MM.1S (cell line): ENCODE results near the gene DBNDD1.

Source experiments
- DNase-seq: peaks from one replicate; pipeline ENCODE4 v3.0.0-alpha.2; 2015
- H2AFZ ChIP-seq: fragments of 300-600 bp; sonication (generic); 2 replicates; pipeline ENCODE4 v1.6.0; 2016; ENCODE audit warnings: antibody characterized with exemption, low read length
- H3F3A ChIP-seq: fragments of 300-600 bp; sonication (generic); 2 replicates; pipeline ENCODE4 v1.6.1; 2016; ENCODE audit warnings: mild to moderate bottlenecking, antibody characterized with exemption, low read length, moderate library complexity, mixed read lengths; ENCODE audit not compliant: insufficient read depth
- H3K27ac ChIP-seq: fragments of 300-600 bp; sonication (generic); 2 replicates; pipeline ENCODE4 v1.5.1; 2016; ENCODE audit warnings: mild to moderate bottlenecking, low read length
- H3K27me3 ChIP-seq: fragments of 300-600 bp; sonication (generic); replicated peaks from 2 replicates; pipeline ENCODE4 v1.6.0; 2016; ENCODE audit warnings: low read length; ENCODE audit not compliant: insufficient read depth
- H3K36me3 ChIP-seq: fragments of 300-600 bp; sonication (generic); replicated peaks from 2 replicates; pipeline ENCODE4 v1.6.1; 2016; ENCODE audit warnings: mild to moderate bottlenecking, low read length, mixed read lengths; ENCODE audit not compliant: insufficient read depth
- H3K4me1 ChIP-seq: fragments of 300-600 bp; sonication (generic); 2 replicates; pipeline ENCODE4 v1.6.1; 2016; ENCODE audit warnings: low read length, mixed read lengths
- H3K4me2 ChIP-seq: fragments of 300-600 bp; sonication (generic); 2 replicates; pipeline ENCODE4 v1.6.0; 2016; ENCODE audit warnings: low read depth, low read length
- H3K4me3 ChIP-seq: fragments of 300-600 bp; sonication (generic); 2 replicates; pipeline ENCODE4 v1.5.1; 2016; ENCODE audit warnings: low read length, mixed read lengths
- H3K79me2 ChIP-seq: fragments of 300-600 bp; sonication (generic); 2 replicates; pipeline ENCODE4 v1.6.1; 2016; ENCODE audit warnings: mixed run types, low read length, mixed read lengths
- H3K9ac ChIP-seq: fragments of 300-600 bp; sonication (generic); 2 replicates; pipeline ENCODE4 v1.6.1; 2016; ENCODE audit warnings: low read length, mixed read lengths
- H3K9me2 ChIP-seq: fragments of 300-600 bp; sonication (generic); replicated peaks from 2 replicates; pipeline ENCODE4 v1.6.1; 2016; ENCODE audit warnings: mild to moderate bottlenecking, low read length, mixed read lengths; ENCODE audit not compliant: insufficient read depth
- H3K9me3 ChIP-seq: fragments of 300-600 bp; sonication (generic); replicated peaks from 2 replicates; pipeline ENCODE4 v1.6.1; 2016; ENCODE audit warnings: mild to moderate bottlenecking, low read length, mixed read lengths; ENCODE audit not compliant: insufficient read depth
- H4K20me1 ChIP-seq: fragments of 300-600 bp; sonication (generic); 2 replicates; pipeline ENCODE4 v1.6.1; 2016; ENCODE audit warnings: mild to moderate bottlenecking, low read length, moderate library complexity, mixed read lengths; ENCODE audit not compliant: insufficient read depth
- CTCF ChIP-seq: fragments of 300-600 bp; sonication (generic); IDR thresholded peaks from 2 replicates; pipeline ENCODE4 v1.5.1; 2016; ENCODE audit warnings: antibody characterized with exemption, low read length, mixed read lengths
- EZH2 ChIP-seq: fragments of 300-600 bp; sonication (generic); optimal IDR thresholded peaks from 2 replicates; pipeline ENCODE3; 2017; ENCODE audit warnings: low read depth, mild to moderate bottlenecking, antibody characterized with exemption, low read length, mixed read lengths
- EZH2phosphoT487 ChIP-seq: fragments of 300-600 bp; sonication (generic); IDR thresholded peaks from 2 replicates; pipeline ENCODE4 v1.6.1; 2018; ENCODE audit warnings: antibody characterized with exemption, low read length

The DBNDD1 gene

GRCh38 chr16:89958596-89958995, 60.7 kb downstream of the DBNDD1 start:
- Histone ChIP-seq H3K4me1 (no peaks in the 10 kb centered on the region), H3K27ac (no peak overlapping the region), H2AFZ (no peak overlapping the region), H3K79me2 (no peaks in the 10 kb centered on the region), H4K20me1 (no peaks in the 10 kb centered on the region), H3K4me2 (no peak overlapping the region), H3F3A (no peaks in the 10 kb centered on the region), H3K9ac (no peak overlapping the region), H3K9me3 (no peaks in the 10 kb centered on the region), H3K27me3 (no peaks in the 10 kb centered on the region), H3K36me3 (no peaks in the 10 kb centered on the region), H3K4me3 (no peak overlapping the region), H3K9me2 (no peaks in the 10 kb centered on the region)
- TF ChIP-seq CTCF (no peak), EZH2 (no peak), EZH2phosphoT487 (no peak)
- DNase-seq = no peak

GRCh38 chr16:89958068-89958467, 61.2 kb downstream of the DBNDD1 start:
- no peak for DNase-seq
- Histone ChIP-seq H3K4me3 (no peak overlapping the region), H3K9me2 (no peaks in the 10 kb centered on the region), H3K36me3 (no peaks in the 10 kb centered on the region), H4K20me1 (no peaks in the 10 kb centered on the region), H3K4me1 (no peaks in the 10 kb centered on the region), H3K79me2 (no peaks in the 10 kb centered on the region), H3F3A (no peaks in the 10 kb centered on the region), H3K4me2 (no peak overlapping the region), H3K27ac (no peak overlapping the region), H3K9me3 (no peaks in the 10 kb centered on the region), H3K27me3 (no peaks in the 10 kb centered on the region), H3K9ac (no peak overlapping the region), H2AFZ (no peak overlapping the region)
- TF ChIP-seq EZH2 (no peak), CTCF (no peak), EZH2phosphoT487 (no peak)

- no peak overlapping the region for H3K4me3 ChIP-seq
- no peak for DNase-seq
- no peak overlapping the region for H3K9ac ChIP-seq
- no peaks in the 10 kb centered on the region for H3K4me1 ChIP-seq
- no peaks in the 10 kb centered on the region for H3K9me2 ChIP-seq
- H3K27ac ChIP-seq = no peak overlapping the region
- TF ChIP-seq EZH2phosphoT487 (no peak), EZH2 (no peak), CTCF (no peak)
- no peaks in the 10 kb centered on the region for H3K9me3 ChIP-seq
- no peak overlapping the region for H2AFZ ChIP-seq
- no peaks in the 10 kb centered on the region for H4K20me1 ChIP-seq
- H3K4me2 ChIP-seq = no peak overlapping the region
- H3K27me3 ChIP-seq = no peaks in the 10 kb centered on the region
- no peaks in the 10 kb centered on the region for H3F3A ChIP-seq
- no peaks in the 10 kb centered on the region for H3K36me3 ChIP-seq
- H3K79me2 ChIP-seq = no peaks in the 10 kb centered on the region
Measured at GRCh38 chr16:89957216-89957785, 62.0 kb downstream of the DBNDD1 start.
